ENCODE results near the gene STK35.

Gene STK35

GRCh38 chr20:2133318-2134183, 31.9 kb downstream of the STK35 start:
- ATAC-seq (replicated peaks) (no peak), DNase-seq (no peak)
- Mint-ChIP-seq H3K9me3 (no peaks in the 10 kb centered on the region), H3K27me3 (no peaks in the 10 kb centered on the region), H3K27ac (peak overlapping the region; percentile 51 to 54), H3K36me3 (ENCODE audit: insufficient read depth) (peaks cover 3% of the 10 kb centered on the region), H3K4me3 (no peak overlapping the region), H3K4me1 (ENCODE audit: low read depth in 2 of 2) (peaks cover 40 to 63% of the 10 kb centered on the region in 2 donors)

GRCh38 chr20:2135013-2135412, 33.4 kb downstream of the STK35 start:
- no peak overlapping the region for H3K27ac Mint-ChIP-seq
- DNase-seq (no peak), ATAC-seq (replicated peaks) (no peak)
- H3K27me3 Mint-ChIP-seq, result no peaks in the 10 kb centered on the region
- peaks cover 3% of the 10 kb centered on the region for H3K36me3 Mint-ChIP-seq (ENCODE audit: insufficient read depth)
- H3K9me3 Mint-ChIP-seq, result no peaks in the 10 kb centered on the region
- no peak overlapping the region for H3K4me3 Mint-ChIP-seq
- H3K4me1 Mint-ChIP-seq (ENCODE audit: low read depth in 2 of 2), result peaks cover 33 to 61% of the 10 kb centered on the region in 2 donors

- no peaks in the 10 kb centered on the region for H3K27me3 Mint-ChIP-seq
- no peak for DNase-seq
- no peaks in the 10 kb centered on the region for H3K9me3 Mint-ChIP-seq
- peaks cover 3% of the 10 kb centered on the region for H3K36me3 Mint-ChIP-seq (ENCODE audit: insufficient read depth)
- peaks cover 32 to 49% of the 10 kb centered on the region in 2 donors for H3K4me1 Mint-ChIP-seq (ENCODE audit: low read depth in 2 of 2)
- H3K27ac Mint-ChIP-seq, result no peak overlapping the region
- ATAC-seq (replicated peaks), result no peak
- H3K4me3 Mint-ChIP-seq, result no peak overlapping the region
Measured at GRCh38 chr20:2136275-2136674, 34.6 kb downstream of the STK35 start.

GRCh38 chr20:2137552-2138201, 36.0 kb downstream of the STK35 start:
- ATAC-seq (replicated peaks) (no peak), DNase-seq (no peak)
- no peak overlapping the region for H3K27ac Mint-ChIP-seq
- no peak overlapping the region for H3K4me3 Mint-ChIP-seq
- peaks cover 26 to 43% of the 10 kb centered on the region in 2 donors for H3K4me1 Mint-ChIP-seq (ENCODE audit: low read depth in 2 of 2)
- H3K27me3 Mint-ChIP-seq, result no peaks in the 10 kb centered on the region
- no peaks in the 10 kb centered on the region for H3K9me3 Mint-ChIP-seq
- peaks cover 3% of the 10 kb centered on the region for H3K36me3 Mint-ChIP-seq (ENCODE audit: insufficient read depth)

GRCh38 chr20:2138396-2138795, 36.8 kb downstream of the STK35 start:
- Mint-ChIP-seq H3K36me3 (ENCODE audit: insufficient read depth) (no peaks in the 10 kb centered on the region), H3K4me3 (no peak overlapping the region), H3K4me1 (ENCODE audit: low read depth in 2 of 2) (peaks cover 27 to 36% of the 10 kb centered on the region in 2 donors), H3K27ac (no peak overlapping the region), H3K27me3 (no peaks in the 10 kb centered on the region), H3K9me3 (no peaks in the 10 kb centered on the region)
- DNase-seq (no peak), ATAC-seq (replicated peaks) (no peak)

- Mint-ChIP-seq H3K9me3 (no peaks in the 10 kb centered on the region), H3K36me3 (ENCODE audit: insufficient read depth) (peaks cover 8% of the 10 kb centered on the region), H3K4me1 (ENCODE audit: low read depth in 2 of 2) (peaks cover 25 to 35% of the 10 kb centered on the region in 2 donors), H3K4me3 (no peak overlapping the region), H3K27ac (no peak overlapping the region), H3K27me3 (no peaks in the 10 kb centered on the region)
- ATAC-seq (replicated peaks), result no peak
- DNase-seq, result no peak
Measured at GRCh38 chr20:2139250-2139649, 37.6 kb downstream of the STK35 start.

- peaks cover 12% of the 10 kb centered on the region for H3K36me3 Mint-ChIP-seq (ENCODE audit: insufficient read depth)
- H3K27ac Mint-ChIP-seq, result no peak overlapping the region
Measured at GRCh38 chr20:2139736-2140135, 38.1 kb downstream of the STK35 start.

GRCh38 chr20:2140561-2140960, 38.9 kb downstream of the STK35 start:
- no peaks in the 10 kb centered on the region for H3K9me3 Mint-ChIP-seq
- H3K4me3 Mint-ChIP-seq, result no peak overlapping the region
- no peak for DNase-seq
- peaks cover 17% of the 10 kb centered on the region for H3K36me3 Mint-ChIP-seq (ENCODE audit: insufficient read depth)
- H3K27ac Mint-ChIP-seq, result peak overlapping the region in 1 of 2 donors; percentile 30
- peaks cover 23% of the 10 kb centered on the region in 2 donors for H3K4me1 Mint-ChIP-seq (ENCODE audit: low read depth in 2 of 2)
- H3K27me3 Mint-ChIP-seq, result no peaks in the 10 kb centered on the region
- ATAC-seq (replicated peaks), result no peak

More at GRCh38 chr20:2139736-2140135, 38.1 kb downstream of the STK35 start:
- peaks cover 25 to 31% of the 10 kb centered on the region in 2 donors for H3K4me1 Mint-ChIP-seq (ENCODE audit: low read depth in 2 of 2)
- DNase-seq (no peak), ATAC-seq (replicated peaks) (no peak)
- H3K4me3 Mint-ChIP-seq, result no peak overlapping the region
- no peaks in the 10 kb centered on the region for H3K9me3 Mint-ChIP-seq
- no peaks in the 10 kb centered on the region for H3K27me3 Mint-ChIP-seq

- H3K9me3 Mint-ChIP-seq, result no peaks in the 10 kb centered on the region
- H3K27me3 Mint-ChIP-seq, result no peaks in the 10 kb centered on the region
- ATAC-seq (replicated peaks), result no peak
Measured at GRCh38 chr20:2141600-2142575, 40.3 kb downstream of the STK35 start.

GRCh38 chr20:2142649-2143048, 41.0 kb downstream of the STK35 start:
- peaks cover 13% of the 10 kb centered on the region in 2 donors for H3K4me1 Mint-ChIP-seq (ENCODE audit: low read depth in 2 of 2)
- no peak overlapping the region for H3K27ac Mint-ChIP-seq
- ATAC-seq (replicated peaks) (no peak), DNase-seq (no peak)
- H3K4me3 Mint-ChIP-seq, result no peak overlapping the region
- H3K36me3 Mint-ChIP-seq (ENCODE audit: insufficient read depth), result peaks cover 21% of the 10 kb centered on the region
- H3K9me3 Mint-ChIP-seq, result no peaks in the 10 kb centered on the region
- H3K27me3 Mint-ChIP-seq, result no peaks in the 10 kb centered on the region

More at GRCh38 chr20:2141600-2142575, 40.3 kb downstream of the STK35 start:
- Mint-ChIP-seq H3K4me3 (no peak overlapping the region), H3K4me1 (ENCODE audit: low read depth in 2 of 2) (peaks cover 12 to 18% of the 10 kb centered on the region in 2 donors), H3K27ac (no peak overlapping the region), H3K36me3 (ENCODE audit: insufficient read depth) (peaks cover 21% of the 10 kb centered on the region)
- DNase-seq, result no peak

GRCh38 chr20:2143594-2143993, 42.0 kb downstream of the STK35 start:
- no peaks in the 10 kb centered on the region for H3K27me3 Mint-ChIP-seq
- no peaks in the 10 kb centered on the region for H3K9me3 Mint-ChIP-seq
- DNase-seq (no peak), ATAC-seq (replicated peaks) (no peak)
- H3K4me3 Mint-ChIP-seq, result no peak overlapping the region
- H3K27ac Mint-ChIP-seq, result no peak overlapping the region
- peaks cover 13% of the 10 kb centered on the region in 2 donors for H3K4me1 Mint-ChIP-seq (ENCODE audit: low read depth in 2 of 2)
- H3K36me3 Mint-ChIP-seq (ENCODE audit: insufficient read depth), result peaks cover 22% of the 10 kb centered on the region

- peaks cover 5 to 9% of the 10 kb centered on the region in 2 donors for H3K4me1 Mint-ChIP-seq (ENCODE audit: low read depth in 2 of 2)
- no peaks in the 10 kb centered on the region for H3K9me3 Mint-ChIP-seq
- no peak overlapping the region for H3K4me3 Mint-ChIP-seq
- H3K27ac Mint-ChIP-seq, result no peak overlapping the region
- peaks cover 25% of the 10 kb centered on the region for H3K36me3 Mint-ChIP-seq (ENCODE audit: insufficient read depth)
- ATAC-seq (replicated peaks) (no peak), DNase-seq (no peak)
- no peaks in the 10 kb centered on the region for H3K27me3 Mint-ChIP-seq
Measured at GRCh38 chr20:2144850-2145249, 43.2 kb downstream of the STK35 start.

GRCh38 chr20:2145376-2145775, 43.7 kb downstream of the STK35 start:
- peaks cover 25% of the 10 kb centered on the region for H3K36me3 Mint-ChIP-seq (ENCODE audit: insufficient read depth)
- DNase-seq (no peak), ATAC-seq (replicated peaks) (no peak)
- H3K4me3 Mint-ChIP-seq, result no peak overlapping the region
- H3K27me3 Mint-ChIP-seq, result no peaks in the 10 kb centered on the region
- peaks cover 5 to 9% of the 10 kb centered on the region in 2 donors for H3K4me1 Mint-ChIP-seq (ENCODE audit: low read depth in 2 of 2)
- no peak overlapping the region for H3K27ac Mint-ChIP-seq
- H3K9me3 Mint-ChIP-seq, result no peaks in the 10 kb centered on the region

Data from effector memory CD8-positive, alpha-beta T cell (primary cell).